ENCODE measurements around the gene SPATA2L. TPM values are rescaled to one million over a fixed set of nuclear protein-coding genes. Genes with fewer than 3 reads are reported as not detected.

Gene SPATA2L
- total and polyA plus RNA-seq, 2 of the 8 experiments (the other 6 are each of a cell fraction or from before 2014, with no cell fraction given) = 9.3 to 12.5 TPM

- POLR2A ChIA-PET (ENCODE audit: partially characterized antibody) = interaction anchor here (1.6 to 2.2 kb wide), 2 partner anchors 9 to 48 kb away, joined by 4 to 7 read pairs; no protein-coding TSS in a partner anchor
- no peak for FAIRE-seq
These were observed 46.6 kb upstream of the SPATA2L start for GRCh38 chr16:89748076-89748475.

More at GRCh38 chr16:89748076-89748475, 46.6 kb upstream of the SPATA2L start:
- no peak overlapping the region for H2AFZ ChIP-seq (ENCODE audit: low read length)
- H3K4ac ChIP-seq (replicated peaks; ENCODE audit: insufficient read length, low read depth, low read length) = no peak overlapping the region
- no peak overlapping the region for H3K14ac ChIP-seq (ENCODE audit: insufficient read length)
- H4K8ac ChIP-seq (ENCODE audit: extremely low read depth, insufficient read depth, low read length) = no peak overlapping the region
- peaks cover 1 to 6% of the 10 kb centered on the region in 2 experiments for H4K20me1 ChIP-seq (replicated peaks in 1 of 2; ENCODE audit: control insufficient read depth in 1 of 2, insufficient read depth in 2 of 2, low read length in 2 of 2)
- no peak overlapping the region for H2BK120ac ChIP-seq (replicated peaks; ENCODE audit: low read depth, low read length)
- H2BK20ac ChIP-seq (ENCODE audit: low read length) = no peak overlapping the region
- H3K18ac ChIP-seq (ENCODE audit: extremely low read depth, low read length) = no peak overlapping the region
- peaks cover 16 to 54% (median 47%) of the 10 kb centered on the region in 4 experiments for H3K36me3 ChIP-seq (ENCODE audit: control insufficient read depth in 2 of 4, insufficient read depth in 4 of 4, low read length in 3 of 4)
- WGBS, 2 experiments (ENCODE audit: extremely low coverage in 1 of 2, insufficient coverage in 1 of 2, insufficient read length in 1 of 2, insufficient replicate concordance in 2 of 2, low coverage in 1 of 2, low lambda C conversion rate in 2 of 2, missing lambda C conversion rate in 1 of 2) = 92% methylated on average over 9 of the region's 9 CpGs; no CpG with 5 or more reads in 1 of the 2 experiments
- H3K23ac ChIP-seq (ENCODE audit: insufficient read length) = no peak overlapping the region
- no peaks in the 10 kb centered on the region for H3K27me3 ChIP-seq (replicated peaks in 1 of 4; ENCODE audit: control insufficient read depth in 3 of 4, extremely low read depth in 1 of 4, insufficient read depth in 3 of 4, low read length in 3 of 4)
- no peak overlapping the region for H3K56ac ChIP-seq (replicated peaks; ENCODE audit: insufficient read length, low read depth, low read length)
- no peak overlapping the region for H3K9ac ChIP-seq (replicated peaks in 1 of 4; ENCODE audit: extremely low read depth in 1 of 4, low read depth in 3 of 4, low read length in 3 of 4)
- no peaks in the 10 kb centered on the region for H3K4me1 ChIP-seq (replicated peaks in 1 of 4; ENCODE audit: control insufficient read depth in 3 of 4, insufficient read depth in 4 of 4, low read length in 3 of 4)
- DNase-seq (ENCODE audit: low read depth in 1 of 2, low spot score in 2 of 2) = no peak
- no peak overlapping the region for H3K4me2 ChIP-seq (ENCODE audit: insufficient read depth in 1 of 2, low read depth in 2 of 2, low read length in 2 of 2)
- H4K91ac ChIP-seq (replicated peaks; ENCODE audit: insufficient read length, low read length) = no peak overlapping the region
- no peak overlapping the region for H2BK15ac ChIP-seq (ENCODE audit: low read length)
- H4K5ac ChIP-seq (ENCODE audit: insufficient read length, low read depth, low read length) = no peak overlapping the region
- H2BK12ac ChIP-seq (ENCODE audit: low read depth, low read length) = no peak overlapping the region
- H3K79me2 ChIP-seq (ENCODE audit: control insufficient read depth in 1 of 2, insufficient read depth in 2 of 2, low read length in 2 of 2) = no peaks in the 10 kb centered on the region
- H2AK5ac ChIP-seq (ENCODE audit: low read depth, low read length) = no peak overlapping the region
- no peaks in the 10 kb centered on the region for H3K9me3 ChIP-seq (ENCODE audit: insufficient read depth in 2 of 2, low read depth in 1 of 2, low read length in 1 of 2)
- CTCF ChIA-PET (ENCODE audit: partially characterized antibody) = interaction anchor here (1.3 to 1.6 kb wide), 3 partner anchors 10 to 114 kb away, joined by 3 to 5 read pairs (median 4); no protein-coding TSS in a partner anchor
- H2BK5ac ChIP-seq (ENCODE audit: low read depth, low read length) = no peak overlapping the region
- no peak overlapping the region for H3K4me3 ChIP-seq (ENCODE audit: extremely low read depth in 1 of 4, insufficient read depth in 2 of 4, low read depth in 3 of 4, low read length in 4 of 4)
- H3K23me2 ChIP-seq (ENCODE audit: low read depth, low read length) = no peaks in the 10 kb centered on the region
- no peaks in the 10 kb centered on the region for H3K79me1 ChIP-seq (ENCODE audit: low read depth, low read length)
- H3K27ac ChIP-seq (ENCODE audit: low read depth, low read length) = no peak overlapping the region
- no peak for TF ChIP-seq SUZ12 (IDR thresholded peaks at IDR 0.05; ENCODE audit: low read length)
- TF ChIP-seq TCF12 (IDR thresholded peaks at IDR 0.05; ENCODE audit: low read depth, low read length) = no peak
- no peak for TF ChIP-seq SAP30 (IDR thresholded peaks at IDR 0.05; ENCODE audit: insufficient read depth, insufficient replicate concordance, low read length)
- TF ChIP-seq USF2 (IDR thresholded peaks at IDR 0.05; ENCODE audit: low read length) = no peak

Data from H1 (cell line).